ENCODE results near the gene PLAU. TPM values are rescaled to one million over a fixed set of nuclear protein-coding genes. Genes with fewer than 3 reads are reported as not detected.

Gene PLAU
- total and polyA plus RNA-seq, 9 of the 15 experiments (the other 6 are each of a cell fraction or from before 2014, with no cell fraction given): 2.1 to 16.9 (median 3.3) TPM

- TF ChIP-seq PRDM10 (IDR thresholded peaks at IDR 0.05; ENCODE audit: partially characterized antibody) (peak; percentile 84), ZC3H11A (IDR thresholded peaks at IDR 0.05; ENCODE audit: low read depth, low read length) (peak; percentile 85; the same call in 1 of the 2 replicates), RB1 (IDR thresholded peaks at IDR 0.05; ENCODE audit: low read depth) (no peak)
- TF ChIP-seq, protein P1, sequence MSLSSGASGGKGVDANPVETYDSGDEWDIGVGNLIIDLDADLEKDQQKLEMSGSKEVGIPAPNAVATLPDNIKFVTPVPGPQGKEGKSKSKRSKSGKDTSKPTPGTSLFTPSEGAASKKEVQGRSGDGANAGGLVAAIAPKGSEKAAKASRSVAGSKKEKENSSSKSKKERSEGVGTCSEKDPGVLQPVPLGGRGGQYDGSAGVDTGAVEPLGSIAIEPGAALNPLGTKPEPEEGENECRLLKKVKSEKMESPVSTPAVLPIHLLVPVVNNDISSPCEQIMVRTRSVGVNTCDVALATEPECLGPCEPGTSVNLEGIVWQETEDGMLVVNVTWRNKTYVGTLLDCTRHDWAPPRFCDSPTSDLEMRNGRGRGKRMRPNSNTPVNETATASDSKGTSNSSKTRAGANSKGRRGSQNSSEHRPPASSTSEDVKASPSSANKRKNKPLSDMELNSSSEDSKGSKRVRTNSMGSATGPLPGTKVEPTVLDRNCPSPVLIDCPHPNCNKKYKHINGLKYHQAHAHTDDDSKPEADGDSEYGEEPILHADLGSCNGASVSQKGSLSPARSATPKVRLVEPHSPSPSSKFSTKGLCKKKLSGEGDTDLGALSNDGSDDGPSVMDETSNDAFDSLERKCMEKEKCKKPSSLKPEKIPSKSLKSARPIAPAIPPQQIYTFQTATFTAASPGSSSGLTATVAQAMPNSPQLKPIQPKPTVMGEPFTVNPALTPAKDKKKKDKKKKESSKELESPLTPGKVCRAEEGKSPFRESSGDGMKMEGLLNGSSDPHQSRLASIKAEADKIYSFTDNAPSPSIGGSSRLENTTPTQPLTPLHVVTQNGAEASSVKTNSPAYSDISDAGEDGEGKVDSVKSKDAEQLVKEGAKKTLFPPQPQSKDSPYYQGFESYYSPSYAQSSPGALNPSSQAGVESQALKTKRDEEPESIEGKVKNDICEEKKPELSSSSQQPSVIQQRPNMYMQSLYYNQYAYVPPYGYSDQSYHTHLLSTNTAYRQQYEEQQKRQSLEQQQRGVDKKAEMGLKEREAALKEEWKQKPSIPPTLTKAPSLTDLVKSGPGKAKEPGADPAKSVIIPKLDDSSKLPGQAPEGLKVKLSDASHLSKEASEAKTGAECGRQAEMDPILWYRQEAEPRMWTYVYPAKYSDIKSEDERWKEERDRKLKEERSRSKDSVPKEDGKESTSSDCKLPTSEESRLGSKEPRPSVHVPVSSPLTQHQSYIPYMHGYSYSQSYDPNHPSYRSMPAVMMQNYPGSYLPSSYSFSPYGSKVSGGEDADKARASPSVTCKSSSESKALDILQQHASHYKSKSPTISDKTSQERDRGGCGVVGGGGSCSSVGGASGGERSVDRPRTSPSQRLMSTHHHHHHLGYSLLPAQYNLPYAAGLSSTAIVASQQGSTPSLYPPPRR (CRISPR knock-in tag; IDR thresholded peaks at IDR 0.05; ENCODE audit: borderline replicate concordance): no peak
- TF ChIP-seq, protein P2, sequence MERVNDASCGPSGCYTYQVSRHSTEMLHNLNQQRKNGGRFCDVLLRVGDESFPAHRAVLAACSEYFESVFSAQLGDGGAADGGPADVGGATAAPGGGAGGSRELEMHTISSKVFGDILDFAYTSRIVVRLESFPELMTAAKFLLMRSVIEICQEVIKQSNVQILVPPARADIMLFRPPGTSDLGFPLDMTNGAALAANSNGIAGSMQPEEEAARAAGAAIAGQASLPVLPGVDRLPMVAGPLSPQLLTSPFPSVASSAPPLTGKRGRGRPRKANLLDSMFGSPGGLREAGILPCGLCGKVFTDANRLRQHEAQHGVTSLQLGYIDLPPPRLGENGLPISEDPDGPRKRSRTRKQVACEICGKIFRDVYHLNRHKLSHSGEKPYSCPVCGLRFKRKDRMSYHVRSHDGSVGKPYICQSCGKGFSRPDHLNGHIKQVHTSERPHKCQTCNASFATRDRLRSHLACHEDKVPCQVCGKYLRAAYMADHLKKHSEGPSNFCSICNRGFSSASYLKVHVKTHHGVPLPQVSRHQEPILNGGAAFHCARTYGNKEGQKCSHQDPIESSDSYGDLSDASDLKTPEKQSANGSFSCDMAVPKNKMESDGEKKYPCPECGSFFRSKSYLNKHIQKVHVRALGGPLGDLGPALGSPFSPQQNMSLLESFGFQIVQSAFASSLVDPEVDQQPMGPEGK (CRISPR knock-in tag; IDR thresholded peaks at IDR 0.05; ENCODE audit: borderline replicate concordance): no peak
Measured at GRCh38 chr10:73948947-73949633, 38.2 kb downstream of the PLAU start (continued).

All from K562 (cell line).